Measurements from ENCODE around the gene SERINC2. TPM values are rescaled to one million over a fixed set of nuclear protein-coding genes. Genes with fewer than 3 reads are reported as not detected.
A peak's percentile ranks its signal among the peaks of the same experiment; 100 is the strongest.

SERINC2 gene
- total RNA-seq, 1 experiment from 2014 or later: 50.1 TPM

DNA sequence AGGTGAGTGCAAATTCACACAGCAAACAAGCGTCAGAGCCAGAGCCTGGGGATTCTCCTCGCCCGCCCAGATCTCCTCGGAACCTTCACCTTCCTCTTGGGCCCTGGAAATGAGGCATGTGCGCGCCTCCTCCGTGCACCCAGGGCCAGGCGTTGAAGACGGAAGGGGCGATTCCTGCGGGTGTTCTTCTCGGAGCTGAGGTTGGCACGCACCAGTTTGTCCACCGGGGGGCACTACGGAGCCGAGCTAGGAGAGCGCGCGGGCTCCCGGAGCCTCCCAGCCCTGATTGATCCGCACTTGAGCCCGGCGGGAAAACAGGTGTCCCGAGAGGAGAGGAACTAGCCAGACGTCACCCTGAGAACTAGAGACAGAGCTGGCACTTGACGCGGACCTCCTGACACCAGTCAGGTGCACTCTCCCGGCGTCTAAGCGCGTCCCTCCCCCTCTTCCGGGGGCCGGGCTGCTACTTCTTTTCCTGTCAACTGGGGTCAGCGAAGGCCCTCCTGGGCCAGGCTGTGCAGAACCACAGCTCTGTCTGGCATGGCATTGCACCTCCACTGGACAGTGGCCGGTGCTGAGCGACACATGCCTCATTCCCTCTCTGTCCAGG is 18.3 kb upstream of the SERINC2 start:
- intact Hi-C loops (cut with micrococcal nuclease): loop anchor here (1.0 kb wide), 1 partner anchor 28 kb away; no protein-coding TSS in a partner anchor
- H3K4me1 ChIP-seq (ENCODE audit: control insufficient read depth in 1 of 2, insufficient read depth in 2 of 2, low read length in 2 of 2): peaks cover 6 to 50% of the 10 kb centered on the region in 2 experiments; a peak in 2 of 4 replicates
- H3K9me2 ChIP-seq (ENCODE audit: insufficient read depth): no peaks in the 10 kb centered on the region
- H3K4me2 ChIP-seq (ENCODE audit: low read length): peak overlapping the region; percentile 83
- no peaks in the 10 kb centered on the region for H3K36me3 ChIP-seq (ENCODE audit: control insufficient read depth in 1 of 2, insufficient read depth in 2 of 2, low read length in 2 of 2)
- no peak overlapping the region for H3K27ac ChIP-seq (ENCODE audit: low read depth, low read length)
- peak overlapping the region; percentile 91 for H2AFZ ChIP-seq (ENCODE audit: low read depth, low read length, poor library complexity, severe bottlenecking)
- ChIA-PET RAD21 (ENCODE audit: low non-redundant PET in 1 of 2, low total read pairs in 2 of 2, uncharacterized antibody in 2 of 2, unreplicated experiment in 2 of 2) (interaction anchor here (1.0 to 1.4 kb wide), 6 partner anchors 27 to 213 kb away, joined by 3 to 10 read pairs (median 4); no protein-coding TSS in a partner anchor), POLR2A (interaction anchor here (1.0 to 1.6 kb wide), 3 partner anchors 24 to 222 kb away, joined by 3 to 7 read pairs (median 4); no protein-coding TSS in a partner anchor), CTCF (interaction anchor here (0.6 to 4.2 kb wide), 24 partner anchors 11 to 394 kb away, joined by 3 to 98 read pairs (median 4); partner anchors contain the start of gene SERINC2)
- ATAC-seq (peak; percentile 85), DNase-seq (ENCODE audit: low read depth, low spot score) (peak; percentile 71)
- peak overlapping the region; percentile 47 for H3K9ac ChIP-seq (ENCODE audit: low read length)
- no peaks in the 10 kb centered on the region for H3K27me3 ChIP-seq (ENCODE audit: insufficient read depth, low read length)
- no peaks in the 10 kb centered on the region for H4K20me1 ChIP-seq (ENCODE audit: insufficient read depth)
- TF ChIP-seq POLR2AphosphoS5 (IDR thresholded peaks at IDR 0.05; ENCODE audit: low read depth, low read length) (peak; percentile 23; the same call in 1 of the 2 replicates), RAD21 (IDR thresholded peaks at IDR 0.05; ENCODE audit: low read depth) (peak; percentile 89), YY1 (IDR thresholded peaks at IDR 0.05; ENCODE audit: extremely low read depth, insufficient replicate concordance, low read depth, low read length) (no peak), ZFX (IDR thresholded peaks at IDR 0.05) (no peak; the same call in 1 of the 2 replicates)
- TF ChIP-seq, protein P1, sequence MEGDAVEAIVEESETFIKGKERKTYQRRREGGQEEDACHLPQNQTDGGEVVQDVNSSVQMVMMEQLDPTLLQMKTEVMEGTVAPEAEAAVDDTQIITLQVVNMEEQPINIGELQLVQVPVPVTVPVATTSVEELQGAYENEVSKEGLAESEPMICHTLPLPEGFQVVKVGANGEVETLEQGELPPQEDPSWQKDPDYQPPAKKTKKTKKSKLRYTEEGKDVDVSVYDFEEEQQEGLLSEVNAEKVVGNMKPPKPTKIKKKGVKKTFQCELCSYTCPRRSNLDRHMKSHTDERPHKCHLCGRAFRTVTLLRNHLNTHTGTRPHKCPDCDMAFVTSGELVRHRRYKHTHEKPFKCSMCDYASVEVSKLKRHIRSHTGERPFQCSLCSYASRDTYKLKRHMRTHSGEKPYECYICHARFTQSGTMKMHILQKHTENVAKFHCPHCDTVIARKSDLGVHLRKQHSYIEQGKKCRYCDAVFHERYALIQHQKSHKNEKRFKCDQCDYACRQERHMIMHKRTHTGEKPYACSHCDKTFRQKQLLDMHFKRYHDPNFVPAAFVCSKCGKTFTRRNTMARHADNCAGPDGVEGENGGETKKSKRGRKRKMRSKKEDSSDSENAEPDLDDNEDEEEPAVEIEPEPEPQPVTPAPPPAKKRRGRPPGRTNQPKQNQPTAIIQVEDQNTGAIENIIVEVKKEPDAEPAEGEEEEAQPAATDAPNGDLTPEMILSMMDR (IDR thresholded peaks at IDR 0.05 in 2 of 3, conservative IDR thresholded peaks at IDR 0.05 in 1 of 3; ENCODE audit: borderline replicate concordance in 1 of 3, insufficient read depth in 1 of 3, low read depth in 2 of 3, low read length in 2 of 3): peak; percentile 81 to 94 (median 88)
- TF ChIP-seq, protein P2, sequence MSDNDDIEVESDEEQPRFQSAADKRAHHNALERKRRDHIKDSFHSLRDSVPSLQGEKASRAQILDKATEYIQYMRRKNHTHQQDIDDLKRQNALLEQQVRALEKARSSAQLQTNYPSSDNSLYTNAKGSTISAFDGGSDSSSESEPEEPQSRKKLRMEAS (IDR thresholded peaks at IDR 0.05): peak; percentile 82
- no TSS peak for BruUV-seq (replicated peaks)
- peak overlapping the region; percentile 21 to 45 for H3K4me3 ChIP-seq (replicated peaks in 1 of 2; ENCODE audit: low read depth in 1 of 2, low read length in 2 of 2)
- H3K9me3 ChIP-seq (ENCODE audit: control insufficient read depth in 1 of 2, insufficient read depth in 1 of 2, low read depth in 1 of 2, low read length in 2 of 2): no peaks in the 10 kb centered on the region
- H3K79me2 ChIP-seq (ENCODE audit: insufficient read depth, low read length): no peaks in the 10 kb centered on the region

Measured in HCT116 (cell line).